HG03565 (cell line): Measurements from ENCODE around the gene EPM2A.
"Not testable (repeated sequence)": the region's sequence is repeated elsewhere in the genome, so short reads cannot be mapped to it uniquely, and the experiment has no call there.

Experiments
- ATAC-seq: cut with Tn5 transposase; IDR thresholded peaks from one replicate; pipeline ENCODE4 v1.9.1; 2021; ENCODE audit warnings: mild to moderate bottlenecking, moderate library complexity; ENCODE audit not compliant: unreplicated experiment

The EPM2A gene

GRCh38 chr6:145733207-145733606 lies 2.1 kb downstream of the EPM2A start:
- no peak for ATAC-seq

GRCh38 chr6:145731447-145731846 lies 3.9 kb downstream of the EPM2A start:
- no peak for ATAC-seq

DNA sequence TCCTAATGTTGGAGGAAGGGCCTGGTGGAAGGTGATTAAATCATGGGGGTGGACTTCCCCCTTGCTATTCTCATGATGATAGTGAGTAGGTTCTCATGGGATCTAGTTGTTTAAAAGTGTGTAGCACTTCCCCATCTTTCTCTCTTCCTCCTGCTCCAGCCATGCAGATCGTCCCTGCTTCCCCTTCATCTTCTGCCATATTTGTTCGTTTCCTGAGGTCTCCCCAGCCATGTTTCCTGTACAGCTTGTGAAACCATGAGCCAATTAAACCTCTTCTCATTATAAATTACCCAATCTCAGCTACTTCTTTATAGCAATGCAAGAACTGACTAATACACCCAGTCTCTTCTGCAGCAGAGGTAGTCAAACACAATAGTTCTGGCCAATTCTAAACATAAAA lies 5.4 kb downstream of the EPM2A start:
- no peak for ATAC-seq

DNA sequence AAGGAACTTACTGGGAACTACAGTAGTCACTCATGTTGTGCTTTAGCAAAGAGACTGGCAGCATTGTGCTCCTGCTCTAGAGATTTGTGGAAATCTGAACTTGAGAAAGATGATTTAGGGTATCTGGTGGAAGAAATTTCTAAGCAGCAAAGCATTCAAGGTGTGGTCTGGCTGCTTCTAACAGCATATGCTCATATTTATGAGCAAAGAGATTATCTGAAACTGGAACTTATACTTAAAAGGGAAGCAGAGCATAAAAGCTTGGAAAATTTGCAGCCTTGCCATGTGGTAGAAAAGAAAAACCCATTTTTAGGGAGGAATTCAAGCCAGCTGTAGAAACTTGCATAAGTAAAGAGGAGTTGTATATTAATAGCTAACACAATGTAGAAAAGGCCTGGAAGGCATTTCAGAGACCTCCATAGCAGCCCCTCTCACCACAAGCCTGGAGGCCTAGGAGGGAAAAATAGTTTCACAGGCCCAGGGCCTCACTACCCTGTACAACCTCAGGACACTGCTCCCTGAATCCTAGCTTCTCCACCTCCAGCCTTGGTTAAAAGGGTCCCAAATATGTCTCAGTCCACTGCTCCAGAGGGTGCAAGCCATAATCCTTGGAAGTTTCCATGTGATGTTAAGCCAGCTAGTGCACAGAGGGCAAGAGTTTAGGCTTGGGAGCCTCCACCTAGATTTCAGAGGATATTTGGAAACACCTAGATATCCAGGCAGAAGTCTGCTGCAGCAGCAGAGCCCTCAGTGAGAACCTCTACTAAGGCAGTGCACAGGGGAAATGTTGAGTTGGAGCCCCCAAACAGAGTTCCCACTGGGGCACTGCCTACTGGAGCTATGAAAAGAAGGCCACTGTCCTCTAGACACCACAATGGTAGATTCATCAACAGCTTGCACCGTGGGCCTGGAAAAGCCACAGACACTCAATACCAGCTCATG lies 6.6 kb downstream of the EPM2A start:
- ATAC-seq = no peak

- ATAC-seq = no peak
Measured at GRCh38 chr6:145727817-145728388, 7.4 kb downstream of the EPM2A start.

- ATAC-seq = no peak
Measured at GRCh38 chr6:145725570-145725969, 9.8 kb downstream of the EPM2A start.

GRCh38 chr6:145723646-145724045 lies 11.7 kb downstream of the EPM2A start:
- ATAC-seq = no peak

- no peak for ATAC-seq
Measured at GRCh38 chr6:145722190-145722589, 13.1 kb downstream of the EPM2A start.

DNA sequence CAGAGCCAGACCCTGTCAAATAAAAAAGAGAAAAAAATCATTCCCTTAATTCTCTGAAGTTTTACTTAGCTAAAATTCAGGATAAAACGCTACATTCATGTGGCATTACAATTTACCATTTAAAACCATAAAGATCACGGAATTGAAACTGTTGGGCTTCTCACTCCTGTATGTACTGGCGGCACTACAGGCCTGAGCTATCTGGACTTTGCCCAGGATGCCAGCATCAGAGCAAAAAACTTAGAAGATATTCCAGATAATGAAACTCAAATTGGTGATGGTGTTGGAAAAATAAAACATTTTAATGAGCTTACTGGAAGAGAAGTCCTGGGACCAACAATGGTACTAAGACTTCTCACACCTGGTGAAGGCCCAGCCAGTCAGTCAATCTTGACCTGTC lies 14.2 kb downstream of the EPM2A start:
- no peak for ATAC-seq

DNA sequence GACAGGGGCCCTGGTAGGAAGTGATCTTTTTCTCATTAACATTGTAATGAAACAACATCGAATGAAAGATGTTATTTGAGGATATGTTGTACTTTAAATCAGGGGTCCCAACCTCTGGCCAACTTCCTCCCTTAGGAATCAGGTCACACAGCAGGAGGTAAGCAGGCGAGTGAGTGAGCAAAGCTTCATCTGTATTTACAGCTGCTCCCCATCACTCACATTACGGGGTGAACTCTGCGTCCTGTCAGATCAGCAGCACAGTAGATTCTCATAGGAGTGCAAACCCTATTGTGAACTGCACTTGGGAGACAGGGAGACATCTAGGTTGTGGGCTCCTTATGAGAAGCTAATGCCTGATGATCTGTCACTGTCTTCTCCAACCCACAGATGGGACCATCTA lies 19.9 kb downstream of the EPM2A start:
- no peak for ATAC-seq

- no peak for ATAC-seq
Measured at GRCh38 chr6:145714731-145715130, 20.6 kb downstream of the EPM2A start.

GRCh38 chr6:145713773-145714172 lies 21.5 kb downstream of the EPM2A start:
- no peak for ATAC-seq

- ATAC-seq = no peak
Measured at GRCh38 chr6:145711372-145711771, 23.9 kb downstream of the EPM2A start.

GRCh38 chr6:145707397-145707796 lies 27.9 kb downstream of the EPM2A start:
- no peak for ATAC-seq

- no peak for ATAC-seq
Measured at GRCh38 chr6:145705561-145705960, 29.8 kb downstream of the EPM2A start.

DNA sequence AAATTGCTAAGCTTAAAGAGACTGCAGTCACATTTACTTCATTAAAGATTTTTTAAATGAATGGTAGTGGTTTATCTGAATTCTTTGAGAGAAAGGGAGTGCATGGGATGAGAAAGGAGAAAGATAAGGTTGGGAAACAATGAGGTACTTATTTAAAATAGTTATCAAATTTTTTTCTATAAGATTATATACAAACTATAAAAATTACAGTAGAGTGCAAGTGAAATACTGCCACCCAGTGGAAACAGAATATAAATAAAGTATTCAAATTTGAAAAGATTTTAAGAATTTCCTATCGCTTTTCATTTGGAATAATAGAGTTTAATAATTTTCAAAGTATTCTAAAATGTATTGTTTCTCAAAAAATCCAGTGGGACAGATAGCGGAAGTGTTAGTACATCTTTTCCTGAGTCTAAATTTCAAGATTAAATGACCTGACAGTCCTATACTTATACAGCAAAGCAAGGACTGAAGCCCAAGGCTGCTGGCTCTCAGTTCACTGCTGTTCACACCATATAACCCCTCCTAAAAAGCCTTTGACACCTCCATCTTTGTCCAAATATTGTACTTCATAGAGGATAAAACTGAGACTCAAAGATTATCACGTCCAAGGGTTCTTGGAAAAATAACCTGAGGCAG lies 31.1 kb downstream of the EPM2A start:
- no peak for ATAC-seq

GRCh38 chr6:145699462-145699861 lies 35.9 kb downstream of the EPM2A start:
- ATAC-seq = no peak

DNA sequence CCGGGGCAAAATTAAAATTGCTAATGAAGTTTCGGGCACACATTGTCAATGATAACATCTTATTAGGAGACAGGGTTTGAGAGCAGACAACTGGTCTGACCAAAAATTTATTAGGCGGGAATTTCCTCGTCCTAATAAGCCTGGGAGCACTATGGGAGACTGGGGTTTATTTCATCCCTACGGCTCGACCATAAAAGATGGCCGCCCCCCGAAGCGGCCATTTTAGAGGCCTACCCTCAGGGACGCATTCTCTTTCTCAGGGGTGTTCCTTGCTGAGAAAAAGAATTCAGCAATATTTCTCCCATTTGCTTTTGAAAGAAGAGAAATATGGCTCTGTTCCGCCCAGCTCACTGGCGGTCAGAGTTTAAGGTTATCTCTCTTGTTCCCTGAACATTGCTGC lies 37.9 kb downstream of the EPM2A start:
- not testable (repeated sequence) for ATAC-seq

- ATAC-seq = no peak
Measured at GRCh38 chr6:145694083-145694737, 41.1 kb downstream of the EPM2A start.

DNA sequence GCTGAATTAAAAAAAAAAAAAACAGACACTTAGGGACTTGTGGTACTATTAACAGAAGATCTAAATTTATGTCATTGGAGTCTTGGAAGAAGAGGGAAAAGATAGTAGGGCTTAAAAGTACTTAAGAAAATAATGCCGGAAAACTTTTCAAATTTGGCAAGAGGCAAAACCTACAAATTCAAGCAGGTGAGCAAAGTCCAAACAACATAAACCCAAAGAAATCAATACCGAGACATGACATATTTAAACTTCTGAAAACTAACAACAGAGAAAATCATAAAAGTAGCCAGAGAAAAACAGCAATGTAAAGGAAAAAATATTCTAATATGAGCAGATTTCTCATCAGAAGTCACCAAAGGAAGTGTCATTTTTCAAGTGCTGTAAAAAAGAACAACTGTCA lies 44.4 kb downstream of the EPM2A start:
- ATAC-seq = no peak

GRCh38 chr6:145689529-145689928 lies 45.8 kb downstream of the EPM2A start:
- no peak for ATAC-seq
